K562 (cell line): Measurements from ENCODE around the gene NRG3. TPM values are rescaled to one million over a fixed set of nuclear protein-coding genes. Genes with fewer than 3 reads are reported as not detected.

ENCODE experiments used
- HOXB6 ChIP-seq: fragments of 250-450 bp; sonication (Bioruptor Pico); IDR thresholded peaks from 2 replicates; pipeline ENCODE4 v1.5.1; 2022; ENCODE audit warnings: mild to moderate bottlenecking, borderline replicate concordance
- ZBTB40 ChIP-seq, 2 experiments: fragments of 450-650 bp in 1 of 2; sonication (generic) in 1 of 2; formaldehyde crosslinking in 1 of 2; IDR thresholded peaks; 2 replicates each; pipeline versions ENCODE4 v1.7.1 to v1.9.0; 2016 to 2022; ENCODE audit warnings: inconsistent platforms in 1 of 2, mild to moderate bottlenecking in 1 of 2, missing genetic modification reagents in 1 of 2
- polyA plus RNA-seq, 8 experiments: library from polyadenylated mRNA; depleted of rRNA in 4 of 8; stranded (reverse) in 5 of 8; unstranded in 3 of 8; fragments of >200 nt; fragmentation: Nextera tagmentation in 2 of 8; fragmentation: Illumina TruSeq in 1 of 8; extraction: Ambion mirVana in 2 of 8; extraction: Trizol in 1 of 8; gene quantifications; 2 replicates each; pipeline versions ENCODE4 v1.2.1 to v1.2.3, GENCODE V29; 2011 to 2014; ENCODE audit warnings: inconsistent platforms in 1 of 8, missing spikeins in 1 of 8
- total RNA-seq, 7 experiments: library from RNA; depleted of rRNA in 6 of 7; stranded (reverse); fragments of >200 nt in 6 of 7; fragmentation: Illumina TruSeq in 2 of 7; extraction: Trizol in 2 of 7; gene quantifications; 2 replicates each; pipeline versions ENCODE4 v1.2.1 to v1.2.3, GENCODE V29; 2011 to 2021; ENCODE audit warnings: low replicate concordance in 1 of 7
- TF ChIP-seq, protein P1 (sequence below): fragments of 250-450 bp; sonication (Bioruptor Pico); IDR thresholded peaks from 2 replicates; pipeline ENCODE4 v1.4.0; 2020; ENCODE audit warnings: mild to moderate bottlenecking, moderate library complexity, borderline replicate concordance
- TF ChIP-seq, protein P2 (sequence below): fragments of 250-450 bp; sonication (Bioruptor Pico); IDR thresholded peaks from 2 replicates; pipeline ENCODE4 v1.5.0; 2020; ENCODE audit warnings: mild to moderate bottlenecking
- TF ChIP-seq, protein P3 (sequence below): sonication (generic); formaldehyde crosslinking; IDR thresholded peaks from 2 replicates; pipeline ENCODE4 v1.8.1; 2023; ENCODE audit warnings: mild to moderate bottlenecking, missing genetic modification reagents

NRG3 gene
- total and polyA plus RNA-seq, 9 of the 15 experiments (the other 6 are each of a cell fraction or from before 2014, with no cell fraction given) = not detected

DNA sequence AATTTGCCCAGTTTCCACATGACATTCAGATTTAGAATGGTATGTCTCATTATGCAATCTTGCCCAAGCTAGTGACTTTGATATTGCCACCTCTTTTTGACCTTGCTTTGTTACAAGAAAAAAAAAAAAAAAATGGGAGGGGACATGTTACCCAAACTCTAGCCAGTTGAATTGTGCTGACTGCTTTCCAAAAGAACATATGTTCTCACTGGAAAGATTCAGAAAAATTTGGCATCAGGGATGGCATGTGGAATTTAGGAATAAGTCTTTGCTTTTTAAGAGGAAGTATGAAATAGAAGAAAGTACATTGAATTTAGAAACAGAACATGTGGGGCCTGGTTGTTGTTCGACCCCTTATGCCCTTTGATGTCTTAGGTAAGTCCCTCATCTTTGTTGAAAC, 846.8 kb downstream of the NRG3 start (continued):
- TF ChIP-seq ZBTB40 (IDR thresholded peaks at IDR 0.05) = no peak
- TF ChIP-seq ZBTB40 (CRISPR knock-in tag; IDR thresholded peaks at IDR 0.05) = no peak
- TF ChIP-seq, protein P1, sequence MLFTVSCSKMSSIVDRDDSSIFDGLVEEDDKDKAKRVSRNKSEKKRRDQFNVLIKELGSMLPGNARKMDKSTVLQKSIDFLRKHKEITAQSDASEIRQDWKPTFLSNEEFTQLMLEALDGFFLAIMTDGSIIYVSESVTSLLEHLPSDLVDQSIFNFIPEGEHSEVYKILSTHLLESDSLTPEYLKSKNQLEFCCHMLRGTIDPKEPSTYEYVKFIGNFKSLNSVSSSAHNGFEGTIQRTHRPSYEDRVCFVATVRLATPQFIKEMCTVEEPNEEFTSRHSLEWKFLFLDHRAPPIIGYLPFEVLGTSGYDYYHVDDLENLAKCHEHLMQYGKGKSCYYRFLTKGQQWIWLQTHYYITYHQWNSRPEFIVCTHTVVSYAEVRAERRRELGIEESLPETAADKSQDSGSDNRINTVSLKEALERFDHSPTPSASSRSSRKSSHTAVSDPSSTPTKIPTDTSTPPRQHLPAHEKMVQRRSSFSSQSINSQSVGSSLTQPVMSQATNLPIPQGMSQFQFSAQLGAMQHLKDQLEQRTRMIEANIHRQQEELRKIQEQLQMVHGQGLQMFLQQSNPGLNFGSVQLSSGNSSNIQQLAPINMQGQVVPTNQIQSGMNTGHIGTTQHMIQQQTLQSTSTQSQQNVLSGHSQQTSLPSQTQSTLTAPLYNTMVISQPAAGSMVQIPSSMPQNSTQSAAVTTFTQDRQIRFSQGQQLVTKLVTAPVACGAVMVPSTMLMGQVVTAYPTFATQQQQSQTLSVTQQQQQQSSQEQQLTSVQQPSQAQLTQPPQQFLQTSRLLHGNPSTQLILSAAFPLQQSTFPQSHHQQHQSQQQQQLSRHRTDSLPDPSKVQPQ (CRISPR knock-in tag) = no peak
- TF ChIP-seq HOXB6 = no peak
- TF ChIP-seq, protein P2, sequence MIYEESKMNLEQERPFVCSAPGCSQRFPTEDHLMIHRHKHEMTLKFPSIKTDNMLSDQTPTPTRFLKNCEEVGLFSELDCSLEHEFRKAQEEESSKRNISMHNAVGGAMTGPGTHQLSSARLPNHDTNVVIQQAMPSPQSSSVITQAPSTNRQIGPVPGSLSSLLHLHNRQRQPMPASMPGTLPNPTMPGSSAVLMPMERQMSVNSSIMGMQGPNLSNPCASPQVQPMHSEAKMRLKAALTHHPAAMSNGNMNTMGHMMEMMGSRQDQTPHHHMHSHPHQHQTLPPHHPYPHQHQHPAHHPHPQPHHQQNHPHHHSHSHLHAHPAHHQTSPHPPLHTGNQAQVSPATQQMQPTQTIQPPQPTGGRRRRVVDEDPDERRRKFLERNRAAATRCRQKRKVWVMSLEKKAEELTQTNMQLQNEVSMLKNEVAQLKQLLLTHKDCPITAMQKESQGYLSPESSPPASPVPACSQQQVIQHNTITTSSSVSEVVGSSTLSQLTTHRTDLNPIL = no peak
- TF ChIP-seq, protein P3, sequence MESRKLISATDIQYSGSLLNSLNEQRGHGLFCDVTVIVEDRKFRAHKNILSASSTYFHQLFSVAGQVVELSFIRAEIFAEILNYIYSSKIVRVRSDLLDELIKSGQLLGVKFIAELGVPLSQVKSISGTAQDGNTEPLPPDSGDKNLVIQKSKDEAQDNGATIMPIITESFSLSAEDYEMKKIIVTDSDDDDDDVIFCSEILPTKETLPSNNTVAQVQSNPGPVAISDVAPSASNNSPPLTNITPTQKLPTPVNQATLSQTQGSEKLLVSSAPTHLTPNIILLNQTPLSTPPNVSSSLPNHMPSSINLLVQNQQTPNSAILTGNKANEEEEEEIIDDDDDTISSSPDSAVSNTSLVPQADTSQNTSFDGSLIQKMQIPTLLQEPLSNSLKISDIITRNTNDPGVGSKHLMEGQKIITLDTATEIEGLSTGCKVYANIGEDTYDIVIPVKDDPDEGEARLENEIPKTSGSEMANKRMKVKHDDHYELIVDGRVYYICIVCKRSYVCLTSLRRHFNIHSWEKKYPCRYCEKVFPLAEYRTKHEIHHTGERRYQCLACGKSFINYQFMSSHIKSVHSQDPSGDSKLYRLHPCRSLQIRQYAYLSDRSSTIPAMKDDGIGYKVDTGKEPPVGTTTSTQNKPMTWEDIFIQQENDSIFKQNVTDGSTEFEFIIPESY (CRISPR knock-in tag) = no peak
- TF ChIP-seq, all 486 proteins: peak for 0
